GM12873 (cell line): ENCODE data around the gene PLPP3.

Source experiments
- CTCF ChIP-seq: IDR thresholded peaks from 2 replicates; pipeline ENCODE4 v1.5.1; 2012; ENCODE audit warnings: low read depth, mild to moderate bottlenecking, moderate library complexity, low read length, control low read depth; ENCODE audit not compliant: insufficient read depth; ENCODE audit errors: missing control alignments

PLPP3 gene

DNA sequence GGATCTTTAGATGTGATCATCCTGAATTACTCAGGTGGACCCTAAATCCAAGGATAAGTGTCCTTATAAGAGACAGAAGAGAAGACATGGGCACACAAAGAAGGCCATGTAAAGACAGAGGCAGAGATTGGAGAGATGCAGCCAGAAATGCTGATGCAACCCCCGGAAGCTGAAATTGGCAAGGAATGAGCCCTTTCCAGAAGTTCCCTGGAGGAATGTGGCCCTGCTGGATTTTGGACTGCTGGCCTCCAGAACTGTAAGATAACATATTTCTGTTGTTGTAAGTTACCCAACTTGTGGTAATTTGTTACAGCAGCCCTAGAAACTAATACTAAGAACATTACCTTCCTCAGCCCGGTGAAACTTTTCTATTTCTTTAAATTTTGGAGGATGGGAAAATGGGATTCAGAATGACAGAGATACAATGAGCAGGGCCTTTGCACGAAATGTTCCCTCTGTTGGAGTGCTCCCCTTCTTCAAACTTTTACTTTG lies 11.2 kb upstream of the PLPP3 start:
- TF ChIP-seq CTCF, result no peak

DNA sequence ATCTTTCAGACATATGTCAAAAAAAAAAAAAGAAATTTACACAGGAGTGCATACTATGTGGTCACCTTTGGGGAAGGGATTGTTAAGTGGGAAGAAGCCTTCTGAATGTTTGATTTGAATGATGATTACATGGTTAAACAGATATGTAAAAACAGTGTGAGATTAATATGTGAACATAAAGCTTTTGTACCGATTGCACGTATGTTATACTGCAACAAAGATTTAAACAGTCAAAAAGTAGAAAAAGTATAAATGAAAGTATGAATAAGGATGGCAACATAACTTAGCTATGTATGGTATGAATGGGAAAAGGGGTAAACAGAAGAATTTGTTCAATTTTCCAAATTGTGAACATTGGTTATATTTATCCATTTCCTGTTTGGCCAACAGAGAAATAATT lies 10.0 kb upstream of the PLPP3 start:
- TF ChIP-seq CTCF, result no peak

DNA sequence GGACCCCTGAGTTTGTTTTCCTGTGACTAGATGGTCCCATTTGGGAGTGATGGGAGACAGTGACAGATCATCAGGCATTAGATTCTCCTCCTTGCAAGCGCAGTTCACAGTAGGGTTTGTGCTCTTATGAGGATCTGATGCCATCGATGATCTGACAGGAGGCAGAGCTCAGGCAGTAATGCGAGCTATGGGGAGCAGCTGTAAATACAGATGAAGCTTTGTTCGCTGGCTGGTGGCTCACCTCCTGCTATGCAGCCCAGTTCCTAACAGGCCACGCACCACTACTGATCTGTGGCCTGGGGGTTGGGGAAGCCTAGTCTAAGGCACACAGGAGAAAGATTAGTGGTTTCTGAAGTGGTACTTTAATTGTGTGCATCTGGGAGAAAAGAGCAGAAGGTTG lies 7.1 kb upstream of the PLPP3 start:
- no peak for TF ChIP-seq CTCF

DNA sequence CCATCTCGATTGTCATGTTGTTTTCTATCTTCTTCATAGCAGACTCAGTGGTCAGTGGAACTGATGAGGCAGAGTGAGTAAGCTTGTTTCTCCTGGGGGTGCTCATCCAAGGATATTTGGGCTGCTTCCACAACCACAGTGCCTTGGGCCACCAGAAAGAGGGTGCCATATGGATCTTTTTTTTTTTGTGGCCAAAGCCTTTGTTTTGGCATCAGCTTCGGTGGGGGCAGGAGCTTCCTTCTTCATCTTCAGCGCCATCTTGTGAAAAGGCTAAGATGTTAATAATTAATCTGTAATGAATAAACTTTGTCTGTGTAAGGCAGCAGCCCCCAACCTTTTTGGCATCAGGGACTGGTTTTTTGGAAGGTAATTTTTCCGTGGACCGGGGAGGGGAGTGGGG lies 6.6 kb upstream of the PLPP3 start:
- no peak for TF ChIP-seq CTCF

GRCh38 chr1:56584910-56585528 lies 5.7 kb upstream of the PLPP3 start:
- TF ChIP-seq CTCF, result peak; percentile 71

GRCh38 chr1:56583957-56584468 lies 4.7 kb upstream of the PLPP3 start:
- no peak for TF ChIP-seq CTCF

GRCh38 chr1:56580771-56581170 lies 1.4 kb upstream of the PLPP3 start:
- TF ChIP-seq CTCF, result no peak
